ENCODE results near the gene ADIPOR2. TPM values are rescaled to one million over a fixed set of nuclear protein-coding genes. Genes with fewer than 3 reads are reported as not detected.
"Not testable (repeated sequence)": the region's sequence is repeated elsewhere in the genome, so short reads cannot be mapped to it uniquely, and the experiment has no call there.

The ADIPOR2 gene
- total RNA-seq, 1 donor from 2014 or later, result 43.5 TPM

- no peak overlapping the region for H3K4me3 Mint-ChIP-seq (ENCODE audit: unreplicated experiment)
- no peak for TF ChIP-seq CTCF (IDR thresholded peaks at IDR 0.05)
- no peaks in the 10 kb centered on the region for H3K9me3 Mint-ChIP-seq (ENCODE audit: unreplicated experiment)
- H3K4me1 Mint-ChIP-seq (ENCODE audit: unreplicated experiment), result peaks cover 6% of the 10 kb centered on the region
- peaks cover 6% of the 10 kb centered on the region for H3K36me3 Mint-ChIP-seq (ENCODE audit: unreplicated experiment)
- no peaks in the 10 kb centered on the region for H3K27me3 Mint-ChIP-seq (ENCODE audit: unreplicated experiment)
- no peak overlapping the region for H3K27ac Mint-ChIP-seq (ENCODE audit: unreplicated experiment)
- no peak for DNase-seq (ENCODE audit: extremely low spot score, unreplicated experiment)
These were observed 42.0 kb downstream of the ADIPOR2 start for GRCh38 chr12:1732914-1733313.

- H3K4me3 Mint-ChIP-seq (ENCODE audit: unreplicated experiment); H3K9me3 Mint-ChIP-seq (ENCODE audit: unreplicated experiment); H3K36me3 Mint-ChIP-seq (ENCODE audit: unreplicated experiment); H3K27ac Mint-ChIP-seq (ENCODE audit: unreplicated experiment); H3K27me3 Mint-ChIP-seq (ENCODE audit: unreplicated experiment); DNase-seq (ENCODE audit: extremely low spot score, unreplicated experiment): not testable (repeated sequence)
- H3K4me1 Mint-ChIP-seq (ENCODE audit: unreplicated experiment), result peaks cover 14% of the 10 kb centered on the region
These were observed 42.8 kb downstream of the ADIPOR2 start for GRCh38 chr12:1733712-1734111.

DNA sequence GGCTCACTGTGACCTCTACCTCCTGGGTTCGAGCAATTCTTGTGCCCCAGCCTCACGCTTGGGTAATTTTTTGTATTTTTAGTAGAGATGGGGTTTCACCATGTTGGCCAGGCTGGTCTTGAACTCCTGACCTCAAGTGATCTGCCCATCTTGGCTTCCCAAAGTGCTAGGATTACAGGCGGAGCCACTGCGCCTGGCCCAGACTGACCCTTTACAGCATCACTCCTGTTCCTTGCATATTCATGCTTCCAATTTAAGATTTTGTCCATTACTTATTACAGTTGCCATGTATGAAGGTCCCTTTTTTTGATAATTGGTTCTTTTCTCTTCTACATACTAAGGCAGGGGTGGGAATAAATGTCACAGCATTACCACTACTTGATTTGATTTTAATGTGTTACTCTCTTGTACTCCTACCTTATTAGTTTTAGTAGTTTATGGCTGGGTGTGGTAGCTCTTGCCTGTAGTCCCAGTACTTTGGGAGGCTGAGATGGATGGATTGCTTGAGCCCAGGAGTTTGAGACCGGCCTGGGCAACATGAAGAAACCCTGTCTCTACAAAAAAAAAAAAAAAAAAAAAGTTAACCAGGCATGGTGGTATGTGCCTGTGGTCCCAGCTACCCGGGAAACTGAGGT lies 46.9 kb downstream of the ADIPOR2 start:
- peaks cover 32% of the 10 kb centered on the region for H3K4me1 Mint-ChIP-seq (ENCODE audit: unreplicated experiment)
- H3K27me3 Mint-ChIP-seq (ENCODE audit: unreplicated experiment), result no peaks in the 10 kb centered on the region
- no peak overlapping the region for H3K27ac Mint-ChIP-seq (ENCODE audit: unreplicated experiment)
- no peaks in the 10 kb centered on the region for H3K9me3 Mint-ChIP-seq (ENCODE audit: unreplicated experiment)
- DNase-seq (ENCODE audit: extremely low spot score, unreplicated experiment), result no peak
- peaks cover 3% of the 10 kb centered on the region for H3K36me3 Mint-ChIP-seq (ENCODE audit: unreplicated experiment)
- no peak for TF ChIP-seq CTCF (IDR thresholded peaks at IDR 0.05)
- H3K4me3 Mint-ChIP-seq (ENCODE audit: unreplicated experiment), result no peak overlapping the region

DNA sequence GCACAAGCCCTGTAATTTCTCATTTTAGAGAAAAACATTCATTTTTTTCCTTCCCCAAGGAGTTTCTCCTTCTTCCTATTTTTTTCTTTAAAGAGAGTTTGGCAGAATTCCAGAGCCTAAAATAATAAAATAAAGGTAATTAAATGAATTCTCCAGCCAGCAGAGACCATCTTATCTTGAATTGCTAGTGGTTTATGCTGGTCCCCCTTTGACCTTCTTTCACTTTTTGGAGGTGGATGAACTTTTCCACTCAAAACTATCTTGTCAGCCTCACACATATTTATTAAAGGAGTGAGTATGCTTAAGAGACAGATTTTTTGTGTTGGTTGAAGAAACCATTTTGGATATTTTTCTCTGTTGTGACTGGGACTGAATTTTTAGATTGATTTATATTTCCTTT lies 47.6 kb downstream of the ADIPOR2 start:
- H3K27me3 Mint-ChIP-seq (ENCODE audit: unreplicated experiment), result no peaks in the 10 kb centered on the region
- peaks cover 32% of the 10 kb centered on the region for H3K4me1 Mint-ChIP-seq (ENCODE audit: unreplicated experiment)
- H3K36me3 Mint-ChIP-seq (ENCODE audit: unreplicated experiment), result peaks cover 3% of the 10 kb centered on the region
- no peaks in the 10 kb centered on the region for H3K9me3 Mint-ChIP-seq (ENCODE audit: unreplicated experiment)
- TF ChIP-seq CTCF (IDR thresholded peaks at IDR 0.05), result no peak
- no peak for DNase-seq (ENCODE audit: extremely low spot score, unreplicated experiment)
- H3K4me3 Mint-ChIP-seq (ENCODE audit: unreplicated experiment), result no peak overlapping the region
- peak overlapping the region; percentile 51 for H3K27ac Mint-ChIP-seq (ENCODE audit: unreplicated experiment)

DNA sequence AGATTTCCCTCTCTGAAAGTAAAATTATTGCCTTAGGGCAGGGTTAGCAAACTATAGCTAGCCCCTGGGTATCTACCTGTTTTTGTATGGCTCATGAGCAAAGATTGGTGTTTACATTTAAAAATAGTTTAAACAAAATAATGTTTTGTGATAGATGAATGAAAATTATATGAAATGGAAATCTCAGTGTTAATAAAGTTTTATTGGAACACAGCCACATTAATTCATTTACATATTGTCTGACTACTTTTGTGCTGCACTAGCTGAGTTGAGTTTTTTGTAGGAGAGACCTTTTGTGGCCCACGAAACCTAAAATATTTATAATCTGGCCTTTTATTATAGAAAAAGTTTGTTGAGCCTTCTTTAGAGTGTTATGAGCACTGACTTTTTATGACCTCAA lies 48.5 kb downstream of the ADIPOR2 start:
- Mint-ChIP-seq H3K9me3 (ENCODE audit: unreplicated experiment) (no peaks in the 10 kb centered on the region), H3K4me3 (ENCODE audit: unreplicated experiment) (no peak overlapping the region), H3K27ac (ENCODE audit: unreplicated experiment) (no peak overlapping the region), H3K4me1 (ENCODE audit: unreplicated experiment) (peaks cover 32% of the 10 kb centered on the region), H3K36me3 (ENCODE audit: unreplicated experiment) (peaks cover 3% of the 10 kb centered on the region), H3K27me3 (ENCODE audit: unreplicated experiment) (no peaks in the 10 kb centered on the region)
- no peak for TF ChIP-seq CTCF (IDR thresholded peaks at IDR 0.05)
- DNase-seq (ENCODE audit: extremely low spot score, unreplicated experiment), result no peak

Data from osteocyte (in vitro differentiated cells).